Lower lobe of right lung (tissue), 2 donors: ENCODE data around the gene ZNF722. TPM values are rescaled to one million over a fixed set of nuclear protein-coding genes. Genes with fewer than 3 reads are reported as not detected.
"Not testable (repeated sequence)": the region's sequence is repeated elsewhere in the genome, so short reads cannot be mapped to it uniquely, and the experiment has no call there.

ENCODE experiments used
- ATAC-seq, 2 donors: fragments of 200-7000 bp; cut with Tn5 transposase; one replicate each; pipeline ENCODE4 v1.9.1; 2020 to 2022; ENCODE audit warnings: mild to moderate bottlenecking in 2 of 2, moderate library complexity in 2 of 2
- DNase-seq: peaks from one replicate; pipeline ENCODE4 v3.0.0-alpha.2; 2020
- H3K27ac ChIP-seq: fragments of 200-600 bp; one replicate; pipeline ENCODE4 v1.8.0; 2022
- H3K27me3 ChIP-seq: fragments of 200-600 bp; one replicate; pipeline ENCODE4 v1.8.0; 2022; ENCODE audit warnings: low read depth
- H3K36me3 ChIP-seq: fragments of 200-600 bp; one replicate; pipeline ENCODE4 v1.8.0; 2022; ENCODE audit warnings: mild to moderate bottlenecking
- H3K4me1 ChIP-seq: fragments of 200-600 bp; one replicate; pipeline ENCODE4 v1.8.0; 2022
- H3K4me3 ChIP-seq: fragments of 200-600 bp; one replicate; pipeline ENCODE4 v1.8.0; 2022; ENCODE audit warnings: mild to moderate bottlenecking
- H3K9me3 ChIP-seq: fragments of 200-600 bp; one replicate; pipeline ENCODE4 v1.8.0; 2022
- CTCF ChIP-seq: fragments of 200-600 bp; IDR thresholded peaks from one replicate; pipeline ENCODE4 v1.8.0; 2022; ENCODE audit warnings: antibody characterized with exemption, mild to moderate bottlenecking
- intact Hi-C: fragments of 100-400 bp; cut with DNase I; formaldehyde crosslinking; loops from one replicate; pipeline ENCODE4 v1.11.0; 2022
- long read RNA-seq: library from polyadenylated mRNA; unstranded; transcript quantifications from one replicate; pipeline ENCODE4 v2.0.0, GENCODE V29; 2021
- total RNA-seq: library from RNA; stranded (reverse); fragmentation: NEBNext Ultra II Directional; extraction: Animal tissue kit (Norgen Biotek cat#: 25700); gene quantifications from one replicate; pipeline ENCODE4 v1.2.1, GENCODE V29; 2021
- donor health status: DM: no; HTN: yes; CAD: no; lungs with severe emphysema.

The ZNF722 gene
- total RNA-seq = not detected
- long read RNA-seq = 0 reads

GRCh38 chr7:63998549-63998948, at the start of gene ZNF722:
ZNF722 (plus strand) TSS chr7:63998849; CDS start chr7:63998962, 113 bp downstream.
- H3K27ac ChIP-seq = no peak within 1 kb of the TSS
- no peaks in the 10 kb centered on the region for H3K4me1 ChIP-seq
- no peaks in the 10 kb centered on the region for H3K27me3 ChIP-seq
- TF ChIP-seq CTCF = no peak
- no peak within 1 kb of the TSS for H3K4me3 ChIP-seq
- intact Hi-C loops = no loop called here
- peaks cover 19% of the 10 kb centered on the region for H3K9me3 ChIP-seq
- ATAC-seq (no peak), DNase-seq (no peak)
- no peaks in the 10 kb centered on the region for H3K36me3 ChIP-seq

GRCh38 chr7:63953181-63953580, 45.5 kb upstream of the ZNF722 start:
- no peak for TF ChIP-seq CTCF
- H3K27me3 ChIP-seq = no peaks in the 10 kb centered on the region
- no peak overlapping the region for H3K4me3 ChIP-seq
- H3K4me1 ChIP-seq = no peaks in the 10 kb centered on the region
- no peaks in the 10 kb centered on the region for H3K36me3 ChIP-seq
- intact Hi-C loops = no loop called here
- ATAC-seq (peak in 1 of 2 donors; percentile 19), DNase-seq (no peak)
- no peak overlapping the region for H3K27ac ChIP-seq
- peaks cover 9% of the 10 kb centered on the region for H3K9me3 ChIP-seq

- Histone ChIP-seq H3K4me1 (no peaks in the 10 kb centered on the region), H3K27me3 (no peaks in the 10 kb centered on the region), H3K36me3 (no peaks in the 10 kb centered on the region), H3K4me3 (no peak overlapping the region), H3K27ac (no peak overlapping the region), H3K9me3 (peaks cover 5% of the 10 kb centered on the region)
- intact Hi-C loops = no loop called here
- no peak for TF ChIP-seq CTCF
- DNase-seq (no peak), ATAC-seq (no peak)
Observed at GRCh38 chr7:63968629-63969028, 30.0 kb upstream of the ZNF722 start.

- H3K4me1 ChIP-seq, DNase-seq, intact Hi-C loops, H3K27ac ChIP-seq, ATAC-seq, H3K4me3 ChIP-seq, H3K27me3 ChIP-seq, H3K36me3 ChIP-seq: not testable (repeated sequence)
- peaks cover 56% of the 10 kb centered on the region for H3K9me3 ChIP-seq
Observed at GRCh38 chr7:64015496-64015895, 16.8 kb downstream of the ZNF722 start.

GRCh38 chr7:64035388-64035787, 36.7 kb downstream of the ZNF722 start:
- intact Hi-C loops = no loop called here
- Histone ChIP-seq H3K27me3 (no peaks in the 10 kb centered on the region), H3K9me3 (peaks cover 37% of the 10 kb centered on the region), H3K4me3 (no peak overlapping the region), H3K36me3 (no peaks in the 10 kb centered on the region), H3K4me1 (no peaks in the 10 kb centered on the region), H3K27ac (no peak overlapping the region)
- TF ChIP-seq CTCF = no peak
- no peak for DNase-seq
- ATAC-seq = no peak

GRCh38 chr7:64037095-64037494, 38.4 kb downstream of the ZNF722 start:
- H3K4me3 ChIP-seq = no peak overlapping the region
- TF ChIP-seq CTCF = no peak
- H3K9me3 ChIP-seq = peaks cover 31% of the 10 kb centered on the region
- H3K4me1 ChIP-seq = no peaks in the 10 kb centered on the region
- ATAC-seq (no peak), DNase-seq (no peak)
- H3K27ac ChIP-seq = no peak overlapping the region
- H3K27me3 ChIP-seq = no peaks in the 10 kb centered on the region
- no peaks in the 10 kb centered on the region for H3K36me3 ChIP-seq
- intact Hi-C loops = no loop called here
